Hepatocyte (in vitro differentiated cells): ENCODE measurements around the gene HOXB6. TPM values are rescaled to one million over a fixed set of nuclear protein-coding genes. Genes with fewer than 3 reads are reported as not detected.

Experiments used
- DNase-seq: peaks from one replicate; pipeline ENCODE4 v3.0.0-alpha.2; 2016; ENCODE audit warnings: low spot score
- H2AFZ ChIP-seq: fragments of 200-600 bp; sonication (generic); 2 replicates; pipeline ENCODE4 v1.6.0; 2016; ENCODE audit warnings: antibody characterized with exemption, mild to moderate bottlenecking
- H3K27ac ChIP-seq: fragments of 200-600 bp; sonication (generic); 2 replicates; pipeline ENCODE4 v1.5.1; 2016; ENCODE audit warnings: mild to moderate bottlenecking
- H3K27me3 ChIP-seq: fragments of 200-600 bp; sonication (generic); 2 replicates; pipeline ENCODE4 v1.6.1; 2016
- H3K36me3 ChIP-seq: fragments of 200-600 bp; sonication (generic); replicated peaks from 2 replicates; pipeline ENCODE4 v1.5.1; 2016; ENCODE audit warnings: low read depth; ENCODE audit not compliant: insufficient read depth
- H3K4me1 ChIP-seq: fragments of 200-600 bp; sonication (generic); 2 replicates; pipeline ENCODE4 v1.5.1; 2016; ENCODE audit warnings: mild to moderate bottlenecking, moderate library complexity; ENCODE audit not compliant: insufficient read depth
- H3K4me2 ChIP-seq: fragments of 200-600 bp; sonication (generic); 2 replicates; pipeline ENCODE4 v1.6.0; 2016
- H3K4me3 ChIP-seq: fragments of 200-600 bp; sonication (generic); 2 replicates; pipeline ENCODE4 v1.5.1; 2016; ENCODE audit warnings: mild to moderate bottlenecking
- H3K79me2 ChIP-seq: fragments of 200-600 bp; sonication (generic); 2 replicates; pipeline ENCODE4 v1.6.0; 2017; ENCODE audit warnings: mild to moderate bottlenecking
- H3K9me2 ChIP-seq: fragments of 200-600 bp; sonication (generic); replicated peaks from 2 replicates; pipeline ENCODE4 v1.6.0; 2017; ENCODE audit warnings: mild to moderate bottlenecking; ENCODE audit not compliant: insufficient read depth
- H3K9me3 ChIP-seq: fragments of 200-600 bp; sonication (generic); 2 replicates; pipeline ENCODE4 v1.5.1; 2016; ENCODE audit warnings: low read depth, mild to moderate bottlenecking
- H4K20me1 ChIP-seq: fragments of 200-600 bp; sonication (generic); 2 replicates; pipeline ENCODE4 v1.6.0; 2016; ENCODE audit warnings: mild to moderate bottlenecking; ENCODE audit not compliant: insufficient read depth, poor library complexity, severe bottlenecking
- EZH2 ChIP-seq: fragments of 200-600 bp; sonication (generic); IDR thresholded peaks from 2 replicates; pipeline ENCODE4 v1.6.1; 2016; ENCODE audit warnings: antibody characterized with exemption, mild to moderate bottlenecking, borderline replicate concordance
- EZH2phosphoT487 ChIP-seq: fragments of 200-600 bp; sonication (generic); IDR thresholded peaks from one replicate; pipeline ENCODE4 v1.6.1; 2018; ENCODE audit warnings: antibody characterized with exemption, mild to moderate bottlenecking, low read depth, moderate library complexity; ENCODE audit not compliant: unreplicated experiment, severe bottlenecking
- WGBS: methylation state at CpG from one replicate; pipeline ENCODE4 v1.1.6; 2016; ENCODE audit warnings: low lambda C conversion rate; ENCODE audit errors: missing lambda C conversion rate; 5-methylcytosine and 5-hydroxymethylcytosine counted together
- polyA plus RNA-seq: library from polyadenylated mRNA; unstranded; fragments of >200 nt; fragmentation: Nextera tagmentation; extraction: Ambion mirVana; gene quantifications from 2 replicates; pipeline ENCODE4 v1.2.1, GENCODE V29; 2016
- total RNA-seq: library from RNA; depleted of rRNA; stranded (reverse); fragments of >200 nt; gene quantifications from 2 replicates; pipeline ENCODE4 v1.2.3, GENCODE V29; 2014
- TF ChIP-seq, protein P1 (sequence below): fragments of 200-600 bp; sonication (generic); IDR thresholded peaks from 2 replicates; pipeline ENCODE4 v1.5.1; 2016; ENCODE audit warnings: antibody characterized with exemption, mild to moderate bottlenecking; ENCODE audit not compliant: poor library complexity

Gene HOXB6
- total and polyA plus RNA-seq, 2 experiments from 2014 or later, result 4.8 to 7.7 TPM

DNA sequence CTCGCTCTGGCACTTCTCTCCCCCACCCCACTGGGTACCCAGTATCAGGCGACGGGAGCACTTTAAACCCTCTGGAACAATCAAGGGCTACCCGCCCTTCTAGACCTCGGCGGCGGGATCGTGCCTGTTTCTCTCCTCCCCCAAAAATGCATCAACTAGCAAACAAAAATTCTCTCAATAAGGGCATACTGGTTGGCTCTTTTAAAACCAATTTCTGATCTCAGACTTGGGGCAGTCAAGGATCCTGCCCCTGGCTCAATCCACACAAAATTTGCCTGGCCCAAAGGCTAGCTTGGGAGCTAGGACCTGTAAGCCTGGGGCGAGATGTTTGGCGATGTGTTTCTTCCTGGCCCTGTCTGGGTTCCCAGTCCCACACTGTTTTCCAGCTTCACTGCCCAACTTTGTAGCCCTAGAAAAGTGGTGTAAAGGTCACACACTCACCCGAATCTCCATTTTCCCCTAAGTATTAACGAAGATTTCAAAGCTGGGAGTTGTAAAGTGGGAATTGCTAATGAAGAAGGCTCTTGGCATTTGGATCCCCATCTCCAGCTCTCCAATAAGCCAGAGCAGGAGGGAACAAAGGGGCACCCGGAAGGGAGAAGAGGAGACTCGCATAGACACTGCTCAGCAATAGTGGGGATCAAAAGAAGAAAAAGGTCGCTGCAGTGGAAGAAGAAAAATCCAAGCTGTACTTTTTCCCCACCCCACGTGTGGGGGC lies 45.5 kb downstream of the HOXB6 start:
- Histone ChIP-seq H3K27ac (no peak overlapping the region), H2AFZ (no peak overlapping the region)

DNA sequence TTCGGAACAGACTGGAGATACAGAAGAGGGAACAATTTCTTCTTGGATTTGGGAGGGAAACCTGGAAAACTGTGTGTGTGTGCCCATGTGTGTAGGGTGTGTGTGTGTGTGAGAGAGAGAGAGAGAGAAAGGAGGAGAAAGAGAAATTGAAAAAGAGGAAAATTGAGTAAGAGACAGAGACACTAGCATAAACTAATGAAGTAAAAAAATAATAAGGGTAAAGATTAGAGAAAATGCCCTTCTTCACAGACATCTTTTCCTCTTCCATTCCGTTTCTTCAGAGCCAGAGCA lies 46.0 kb downstream of the HOXB6 start:
- Histone ChIP-seq H3K27me3 (peaks cover 90% of the 10 kb centered on the region), H3K4me1 (peaks cover 62% of the 10 kb centered on the region), H3K79me2 (peaks cover 40% of the 10 kb centered on the region)

More for the DNA sequence above, 45.5 kb downstream of the HOXB6 start:
- peaks cover 60% of the 10 kb centered on the region for H3K4me1 ChIP-seq
- H3K9me3 ChIP-seq, result no peaks in the 10 kb centered on the region
- TF ChIP-seq EZH2, result peak; percentile 55
- TF ChIP-seq, protein P1, sequence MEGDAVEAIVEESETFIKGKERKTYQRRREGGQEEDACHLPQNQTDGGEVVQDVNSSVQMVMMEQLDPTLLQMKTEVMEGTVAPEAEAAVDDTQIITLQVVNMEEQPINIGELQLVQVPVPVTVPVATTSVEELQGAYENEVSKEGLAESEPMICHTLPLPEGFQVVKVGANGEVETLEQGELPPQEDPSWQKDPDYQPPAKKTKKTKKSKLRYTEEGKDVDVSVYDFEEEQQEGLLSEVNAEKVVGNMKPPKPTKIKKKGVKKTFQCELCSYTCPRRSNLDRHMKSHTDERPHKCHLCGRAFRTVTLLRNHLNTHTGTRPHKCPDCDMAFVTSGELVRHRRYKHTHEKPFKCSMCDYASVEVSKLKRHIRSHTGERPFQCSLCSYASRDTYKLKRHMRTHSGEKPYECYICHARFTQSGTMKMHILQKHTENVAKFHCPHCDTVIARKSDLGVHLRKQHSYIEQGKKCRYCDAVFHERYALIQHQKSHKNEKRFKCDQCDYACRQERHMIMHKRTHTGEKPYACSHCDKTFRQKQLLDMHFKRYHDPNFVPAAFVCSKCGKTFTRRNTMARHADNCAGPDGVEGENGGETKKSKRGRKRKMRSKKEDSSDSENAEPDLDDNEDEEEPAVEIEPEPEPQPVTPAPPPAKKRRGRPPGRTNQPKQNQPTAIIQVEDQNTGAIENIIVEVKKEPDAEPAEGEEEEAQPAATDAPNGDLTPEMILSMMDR, result no peak
- peaks cover 87% of the 10 kb centered on the region for H3K27me3 ChIP-seq
- H3K4me2 ChIP-seq, result peak overlapping the region; percentile 19
- H3K79me2 ChIP-seq, result peaks cover 36% of the 10 kb centered on the region
- no peaks in the 10 kb centered on the region for H4K20me1 ChIP-seq
- no peak overlapping the region for H3K4me3 ChIP-seq
- no peaks in the 10 kb centered on the region for H3K9me2 ChIP-seq
- H3K36me3 ChIP-seq, result no peaks in the 10 kb centered on the region
- no peak for DNase-seq
- WGBS, result 42% methylated on average over 16 of the region's 16 CpGs

DNA sequence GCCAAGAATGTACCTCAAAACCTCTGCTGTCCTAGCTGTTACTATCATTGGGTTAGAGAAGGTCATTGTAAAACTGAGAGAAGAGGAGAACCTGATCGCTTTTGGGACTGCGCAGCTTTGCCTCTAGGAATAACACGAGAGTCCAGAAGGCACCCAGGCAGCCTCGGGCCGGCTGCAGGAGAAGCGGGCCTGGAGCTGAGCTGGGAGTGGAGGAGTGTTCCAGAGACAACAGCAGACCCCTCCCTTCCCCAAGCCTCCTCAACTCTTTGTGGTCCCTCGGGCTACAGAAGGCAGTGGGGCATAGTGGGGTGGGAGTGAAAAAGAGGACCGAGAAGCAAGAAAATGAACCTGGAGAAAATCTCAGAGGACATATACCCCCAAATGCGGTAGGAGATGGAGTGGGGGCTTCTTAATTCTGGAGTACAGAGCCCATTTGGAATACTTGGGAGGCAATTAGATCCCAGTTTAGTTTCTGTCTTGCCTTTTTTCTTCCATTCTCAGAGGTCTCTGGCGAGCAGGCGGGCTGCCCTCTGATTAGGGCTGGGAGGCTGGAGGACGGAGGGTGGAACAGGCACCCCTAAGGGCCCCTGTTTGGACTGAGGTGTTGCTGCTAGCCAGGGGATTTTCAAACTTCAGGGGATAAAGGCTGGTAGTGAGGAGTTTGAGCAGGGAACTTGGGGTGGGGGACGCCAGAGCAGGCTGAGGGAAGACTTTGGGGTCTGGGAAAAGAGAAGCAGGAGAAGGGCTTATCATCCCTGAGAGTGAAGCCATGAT lies 46.5 kb downstream of the HOXB6 start:
- DNase-seq, result no peak
- H3K27me3 ChIP-seq, result peaks cover 90% of the 10 kb centered on the region
- H3K4me1 ChIP-seq, result peaks cover 60% of the 10 kb centered on the region
- H3K79me2 ChIP-seq, result peaks cover 35% of the 10 kb centered on the region
- no peak overlapping the region for H3K27ac ChIP-seq
- H3K9me3 ChIP-seq, result no peaks in the 10 kb centered on the region
- no peaks in the 10 kb centered on the region for H3K9me2 ChIP-seq
- no peaks in the 10 kb centered on the region for H4K20me1 ChIP-seq
- H2AFZ ChIP-seq, result no peak overlapping the region
- no peak overlapping the region for H3K4me2 ChIP-seq
- TF ChIP-seq, protein P1, result no peak
- TF ChIP-seq EZH2 (no peak), EZH2phosphoT487 (no peak)
- H3K36me3 ChIP-seq, result no peaks in the 10 kb centered on the region
- H3K4me3 ChIP-seq, result no peak overlapping the region
- 47% methylated on average over 13 of the region's 13 CpGs for WGBS

More for the DNA sequence above, 46.0 kb downstream of the HOXB6 start:
- H3K36me3 ChIP-seq, result no peaks in the 10 kb centered on the region
- H3K9me2 ChIP-seq, result no peaks in the 10 kb centered on the region
- no peak for DNase-seq
- WGBS, result 52% methylated on average over 2 of the region's 2 CpGs
- H3K4me2 ChIP-seq, result no peak overlapping the region
- no peaks in the 10 kb centered on the region for H3K9me3 ChIP-seq
- no peaks in the 10 kb centered on the region for H4K20me1 ChIP-seq
- no peak overlapping the region for H2AFZ ChIP-seq
- no peak overlapping the region for H3K4me3 ChIP-seq
- TF ChIP-seq, protein P1, result no peak
- no peak for TF ChIP-seq EZH2
- no peak for TF ChIP-seq EZH2phosphoT487
- H3K27ac ChIP-seq, result no peak overlapping the region
